ENCODE results near the gene FRMPD4. TPM values are rescaled to one million over a fixed set of nuclear protein-coding genes. Genes with fewer than 3 reads are reported as not detected.
"Not testable (repeated sequence)": the region's sequence is repeated elsewhere in the genome, so short reads cannot be mapped to it uniquely, and the experiment has no call there.

Gene FRMPD4
- total RNA-seq, 2 experiments from 2014 or later = not detected

GRCh38 chrX:12162420-12162819 is 24.1 kb downstream of the FRMPD4 start:
- CTCF ChIA-PET = no interaction called here
- no peak overlapping the region for H3K4me3 Mint-ChIP-seq
- no peak overlapping the region for H3K27ac Mint-ChIP-seq
- DNase-seq (no peak), ATAC-seq (ENCODE audit: poor library complexity) (no peak)
- no peaks in the 10 kb centered on the region for H3K27me3 Mint-ChIP-seq
- H3K27me3 ChIP-seq (ENCODE audit: control insufficient read depth in 1 of 2, insufficient read depth in 2 of 2, low read length in 2 of 2) = no peaks in the 10 kb centered on the region
- POLR2A ChIA-PET = no interaction called here
- H3K4me1 ChIP-seq (ENCODE audit: insufficient read depth, low read length) = no peaks in the 10 kb centered on the region
- intact Hi-C loops (cut with DNase I, micrococcal nuclease) = no loop called here
- H3K4me1 Mint-ChIP-seq (ENCODE audit: low read depth) = no peaks in the 10 kb centered on the region
- no peak overlapping the region for H3K4me3 ChIP-seq (ENCODE audit: low read length)
- no peak overlapping the region for H3K27ac ChIP-seq (ENCODE audit: low read depth in 1 of 2, low read length in 2 of 2)
- no peaks in the 10 kb centered on the region for H3K9me3 Mint-ChIP-seq
- TF ChIP-seq CTCF (IDR thresholded peaks at IDR 0.05) = no peak
- no peaks in the 10 kb centered on the region for H3K9me3 ChIP-seq (ENCODE audit: control insufficient read depth in 1 of 2, insufficient read depth in 1 of 2, low read length in 2 of 2)
- no peaks in the 10 kb centered on the region for H3K36me3 Mint-ChIP-seq (ENCODE audit: low read depth)
- no peaks in the 10 kb centered on the region for H3K36me3 ChIP-seq (ENCODE audit: insufficient read depth, low read length)

- H3K4me1 Mint-ChIP-seq (ENCODE audit: low read depth); H3K4me3 ChIP-seq (ENCODE audit: low read length); H3K9me3 Mint-ChIP-seq; ATAC-seq (ENCODE audit: poor library complexity); CTCF ChIA-PET; H3K27me3 Mint-ChIP-seq; H3K4me3 Mint-ChIP-seq; H3K9me3 ChIP-seq (ENCODE audit: control insufficient read depth in 1 of 2, insufficient read depth in 1 of 2, low read length in 2 of 2); H3K27me3 ChIP-seq (ENCODE audit: control insufficient read depth in 1 of 2, insufficient read depth in 2 of 2, low read length in 2 of 2); H3K4me1 ChIP-seq (ENCODE audit: insufficient read depth, low read length); H3K27ac ChIP-seq (ENCODE audit: low read depth in 1 of 2, low read length in 2 of 2); POLR2A ChIA-PET; H3K36me3 ChIP-seq (ENCODE audit: insufficient read depth, low read length); H3K36me3 Mint-ChIP-seq (ENCODE audit: low read depth); H3K27ac Mint-ChIP-seq; intact Hi-C loops (cut with DNase I, micrococcal nuclease); DNase-seq: not testable (repeated sequence)
These were observed 25.9 kb downstream of the FRMPD4 start for GRCh38 chrX:12164180-12164579.

- H3K4me1 Mint-ChIP-seq (ENCODE audit: low read depth) = no peaks in the 10 kb centered on the region
- no peaks in the 10 kb centered on the region for H3K36me3 Mint-ChIP-seq (ENCODE audit: low read depth)
- no peak overlapping the region for H3K27ac Mint-ChIP-seq
- ChIA-PET POLR2A (no interaction called here), CTCF (no interaction called here)
- no peaks in the 10 kb centered on the region for H3K27me3 Mint-ChIP-seq
- H3K4me3 ChIP-seq (ENCODE audit: low read length) = no peak overlapping the region
- no peaks in the 10 kb centered on the region for H3K9me3 ChIP-seq (ENCODE audit: control insufficient read depth in 1 of 2, insufficient read depth in 1 of 2, low read length in 2 of 2)
- no peak for ATAC-seq (ENCODE audit: poor library complexity)
- no peak for DNase-seq
- H3K4me3 Mint-ChIP-seq = no peak overlapping the region
- intact Hi-C loops (cut with DNase I, micrococcal nuclease) = no loop called here
- no peak overlapping the region for H3K27ac ChIP-seq (ENCODE audit: low read depth in 1 of 2, low read length in 2 of 2)
- no peaks in the 10 kb centered on the region for H3K36me3 ChIP-seq (ENCODE audit: insufficient read depth, low read length)
- H3K4me1 ChIP-seq (ENCODE audit: insufficient read depth, low read length) = no peaks in the 10 kb centered on the region
- no peak for TF ChIP-seq CTCF (IDR thresholded peaks at IDR 0.05)
- no peaks in the 10 kb centered on the region for H3K27me3 ChIP-seq (ENCODE audit: control insufficient read depth in 1 of 2, insufficient read depth in 2 of 2, low read length in 2 of 2)
- no peaks in the 10 kb centered on the region for H3K9me3 Mint-ChIP-seq
These were observed 32.5 kb downstream of the FRMPD4 start for GRCh38 chrX:12170755-12171154.

- Histone ChIP-seq H3K36me3 (ENCODE audit: insufficient read depth, low read length) (no peaks in the 10 kb centered on the region), H3K4me3 (ENCODE audit: low read length) (no peak overlapping the region), H3K9me3 (ENCODE audit: control insufficient read depth in 1 of 2, insufficient read depth in 1 of 2, low read length in 2 of 2) (no peaks in the 10 kb centered on the region), H3K4me1 (ENCODE audit: insufficient read depth, low read length) (no peaks in the 10 kb centered on the region), H3K27me3 (ENCODE audit: control insufficient read depth in 1 of 2, insufficient read depth in 2 of 2, low read length in 2 of 2) (no peaks in the 10 kb centered on the region), H3K27ac (ENCODE audit: low read depth in 1 of 2, low read length in 2 of 2) (no peak overlapping the region)
- CTCF ChIA-PET = no interaction called here
- Mint-ChIP-seq H3K9me3 (no peaks in the 10 kb centered on the region), H3K4me3 (no peak overlapping the region), H3K36me3 (ENCODE audit: low read depth) (no peaks in the 10 kb centered on the region), H3K4me1 (ENCODE audit: low read depth) (no peaks in the 10 kb centered on the region), H3K27ac (no peak overlapping the region), H3K27me3 (no peaks in the 10 kb centered on the region)
- intact Hi-C loops (cut with DNase I, micrococcal nuclease) = no loop called here
- POLR2A ChIA-PET = no interaction called here
- DNase-seq = no peak
- ATAC-seq (ENCODE audit: poor library complexity) = no peak
- no peak for TF ChIP-seq CTCF (IDR thresholded peaks at IDR 0.05)
These were observed 36.1 kb downstream of the FRMPD4 start for GRCh38 chrX:12174358-12174757.
